WI38 (cell line): ENCODE measurements around the gene CXCR3.
"Not testable (repeated sequence)": the region's sequence is repeated elsewhere in the genome, so short reads cannot be mapped to it uniquely, and the experiment has no call there.

ENCODE experiments used
- H3K4me3 ChIP-seq: 2 replicates; pipeline ENCODE4 v1.5.1; 2011; ENCODE audit warnings: low read depth, mild to moderate bottlenecking, control low read depth, low read length
- CTCF ChIP-seq: IDR thresholded peaks from 2 replicates; pipeline ENCODE4 v1.5.1; 2012; ENCODE audit warnings: low read depth, mild to moderate bottlenecking, control low read depth, low read length

CXCR3 gene

DNA sequence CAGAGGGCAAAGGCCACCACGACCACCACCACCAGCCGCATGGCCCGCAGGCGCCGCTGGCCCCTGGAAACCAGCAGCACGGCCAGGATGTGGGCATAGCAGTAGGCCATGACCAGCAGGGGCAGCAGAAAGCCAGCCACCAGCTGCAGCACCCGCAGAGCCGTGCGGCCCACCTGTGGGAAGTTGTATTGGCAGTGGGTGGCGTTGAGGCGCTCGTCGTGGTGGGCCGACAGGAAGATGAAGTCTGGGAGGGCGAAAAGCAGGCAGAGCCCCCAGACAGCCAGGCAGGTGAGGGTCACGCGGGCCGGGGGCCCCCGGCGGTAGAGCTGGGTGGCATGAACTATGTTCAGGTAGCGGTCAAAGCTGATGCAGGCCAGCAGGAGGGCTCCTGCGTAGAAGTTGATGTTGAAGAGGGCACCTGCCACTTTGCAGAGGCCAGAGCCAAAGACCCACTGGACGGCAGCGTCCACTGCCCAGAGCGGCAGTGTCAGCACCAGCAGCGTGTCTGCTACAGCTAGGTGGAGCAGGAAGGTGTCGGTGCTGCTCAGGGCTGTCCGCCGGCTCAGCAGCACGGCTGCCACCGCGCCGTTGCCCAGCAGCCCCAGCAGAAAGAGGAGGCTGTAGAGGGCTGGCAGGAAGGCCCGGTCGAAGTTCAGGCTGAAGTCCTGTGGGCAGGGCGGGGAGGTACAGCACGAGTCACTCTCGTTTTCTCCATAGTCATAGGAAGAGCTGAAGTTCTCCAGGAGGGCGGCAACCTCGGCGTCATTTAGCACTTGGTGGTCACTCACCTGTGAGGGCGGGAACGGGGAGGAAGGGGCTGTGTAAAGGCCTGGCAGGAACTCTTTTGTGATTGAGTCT is 1.4 kb downstream of the CXCR3 start:
- TF ChIP-seq CTCF: no peak
- no peak overlapping the region for H3K4me3 ChIP-seq

GRCh38 chrX:71615954-71616353 is 2.4 kb downstream of the CXCR3 start:
- no peak for TF ChIP-seq CTCF
- no peak overlapping the region for H3K4me3 ChIP-seq

DNA sequence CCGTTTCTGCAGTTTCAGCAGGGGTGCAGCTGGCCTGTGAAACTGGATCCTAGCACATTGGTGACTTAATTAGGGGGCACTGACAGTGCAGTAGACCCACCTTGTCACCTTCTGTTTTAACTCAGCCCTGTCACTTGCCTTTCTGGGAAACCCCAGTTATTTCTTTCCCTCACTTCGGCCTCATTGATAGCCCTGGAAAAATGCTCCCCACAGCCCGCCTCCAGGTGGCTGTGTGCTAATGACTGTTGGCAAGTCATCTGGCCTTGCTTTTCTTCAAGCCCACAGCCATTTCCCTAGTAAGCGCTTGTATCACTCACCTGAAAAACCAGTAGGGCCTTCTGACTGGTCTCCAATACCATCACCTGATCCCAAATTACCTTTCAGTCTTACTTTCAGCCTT is 3.3 kb downstream of the CXCR3 start:
- no peak for TF ChIP-seq CTCF
- no peak overlapping the region for H3K4me3 ChIP-seq

GRCh38 chrX:71612256-71612655 is 6.1 kb downstream of the CXCR3 start:
- TF ChIP-seq CTCF: no peak
- H3K4me3 ChIP-seq: no peak overlapping the region

DNA sequence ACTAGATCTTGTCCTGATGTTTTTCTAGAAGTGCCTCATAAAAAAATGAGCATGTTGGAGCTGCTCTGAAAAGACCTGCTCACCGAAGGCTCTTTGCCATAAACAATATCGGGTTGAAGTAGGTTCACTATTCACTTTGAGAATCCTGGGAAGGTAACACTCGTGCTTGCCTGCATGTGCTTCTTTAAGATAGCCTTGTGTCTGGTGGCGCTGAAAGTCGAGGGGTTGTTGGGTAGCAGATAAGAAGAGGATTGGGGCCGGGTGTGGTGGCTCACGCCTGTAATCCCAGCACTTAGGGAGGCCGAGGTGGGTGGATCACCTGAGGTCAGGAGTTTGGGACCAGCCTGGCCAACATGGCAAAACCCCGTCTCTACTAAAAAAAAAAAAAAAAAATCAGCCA is 6.6 kb downstream of the CXCR3 start:
- not testable (repeated sequence) for H3K4me3 ChIP-seq

GRCh38 chrX:71609095-71609750 is 9.1 kb downstream of the CXCR3 start:
- TF ChIP-seq CTCF: no peak
- H3K4me3 ChIP-seq: no peak overlapping the region

DNA sequence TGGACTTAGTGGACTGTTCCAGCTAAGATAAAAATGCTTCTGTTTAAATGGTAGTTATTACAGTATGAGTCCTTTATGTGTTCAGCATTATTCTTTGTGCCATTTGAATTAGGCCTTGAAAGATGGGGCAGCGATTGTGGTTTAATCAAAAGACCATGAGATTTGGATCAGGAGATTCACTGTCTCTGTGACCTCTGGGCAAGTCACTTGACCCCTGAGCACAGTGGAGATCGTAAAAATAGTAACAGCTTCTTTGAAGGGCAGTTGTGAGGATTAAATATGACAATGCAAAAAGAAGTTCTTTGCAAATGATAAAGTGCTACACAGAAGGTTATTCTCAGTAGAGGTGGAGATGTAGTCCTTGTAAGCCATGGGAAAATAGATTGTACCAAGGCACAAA is 10.8 kb downstream of the CXCR3 start:
- no peak for TF ChIP-seq CTCF
- no peak overlapping the region for H3K4me3 ChIP-seq
